Stimulated activated CD8-positive, alpha-beta memory T cell treated with anti-CD3 and anti-CD28 coated beads, Interleukin-15, amount 100 ng/mL, for 48 hours (primary cell): ENCODE results near the gene ANKRD30BL.
"Not testable (repeated sequence)": the region's sequence is repeated elsewhere in the genome, so short reads cannot be mapped to it uniquely, and the experiment has no call there.

Experiments
- DNase-seq, 2 donors: peaks; one replicate each; pipeline ENCODE4 v3.0.0-alpha.2; 2020; ENCODE audit warnings: low read depth in 2 of 2

The ANKRD30BL gene, protein sequence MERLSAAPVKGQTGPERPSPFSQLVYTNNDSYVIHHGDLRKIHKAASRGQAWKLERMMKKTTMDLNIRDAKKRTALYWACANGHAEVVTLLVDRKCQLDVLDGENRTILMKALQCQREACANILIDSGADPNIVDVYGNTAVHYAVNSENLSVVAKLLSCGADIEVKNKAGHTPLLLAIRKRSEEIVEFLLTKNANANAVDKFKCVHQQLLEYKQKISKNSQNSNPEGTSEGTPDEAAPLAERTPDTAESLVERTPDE

DNA sequence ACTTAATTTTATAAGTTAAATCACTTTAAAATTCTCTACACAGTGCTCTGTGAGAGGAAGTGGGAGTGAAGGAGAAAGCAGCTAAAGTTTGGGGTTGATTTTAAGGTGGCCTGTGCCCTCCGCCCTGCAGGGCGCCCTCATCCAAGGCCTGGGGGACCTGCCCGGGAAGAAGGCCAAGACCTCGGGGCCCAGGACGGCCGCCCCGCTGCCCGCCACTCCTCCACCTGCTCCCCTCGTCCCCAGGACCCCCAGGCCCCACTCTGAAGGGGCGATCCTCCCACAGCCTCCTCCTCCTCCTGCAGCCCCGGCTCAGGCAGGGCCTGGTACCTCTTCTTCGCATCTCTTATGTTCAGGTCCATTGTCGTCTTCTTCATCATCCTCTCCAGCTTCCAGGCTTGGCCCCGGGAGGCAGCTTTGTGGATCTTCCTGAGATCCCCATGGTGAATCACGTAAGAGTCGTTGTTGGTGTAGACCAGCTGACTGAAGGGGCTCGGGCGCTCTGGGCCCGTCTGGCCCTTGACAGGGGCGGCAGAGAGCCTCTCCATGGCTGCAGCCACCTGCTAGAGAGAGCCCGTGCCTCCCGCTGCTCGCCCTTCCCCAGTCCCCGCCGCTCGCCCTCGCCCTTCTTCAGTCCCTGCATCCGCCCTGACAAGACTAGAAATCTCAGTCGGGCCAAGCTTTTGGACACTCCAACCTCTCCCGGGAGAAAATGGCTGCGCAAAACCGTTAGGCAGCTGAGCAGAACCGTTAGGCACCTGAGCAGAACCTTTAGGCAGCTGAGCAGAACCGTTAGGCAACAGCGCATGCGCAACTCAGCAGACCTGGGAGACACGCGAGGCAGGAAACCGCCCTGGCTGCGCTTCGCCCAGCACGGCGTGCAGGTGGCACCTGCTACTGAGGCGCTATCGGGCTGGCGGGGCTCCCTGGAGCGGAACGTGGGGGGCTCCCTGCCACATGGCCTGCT lies at the start of gene ANKRD30BL:
ANKRD30BL (minus strand) TSS at position 792 of the 964 bp plus-strand sequence; CDS start at position 545, 247 bp downstream.
- not testable (repeated sequence) for DNase-seq

DNA sequence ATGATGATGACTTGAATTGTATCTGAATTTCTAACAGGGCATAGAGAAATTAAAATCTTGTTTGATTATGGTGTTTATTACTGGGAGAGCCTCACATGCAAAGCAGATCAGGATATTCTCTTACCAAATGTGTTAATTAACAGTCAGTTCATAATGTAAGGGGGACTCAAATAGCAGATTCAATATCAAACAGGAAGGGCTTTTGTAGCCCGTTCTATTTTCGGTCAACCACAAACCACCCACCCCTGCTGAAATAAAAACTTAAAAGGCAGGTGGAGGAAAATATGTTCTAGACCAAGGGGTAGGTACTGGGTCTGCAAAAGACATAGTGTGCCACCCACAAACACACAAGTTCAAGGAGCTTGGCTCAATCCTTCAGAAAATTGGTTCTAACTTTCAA lies 41.1 kb upstream of the ANKRD30BL start:
- not testable (repeated sequence) for DNase-seq

DNA sequence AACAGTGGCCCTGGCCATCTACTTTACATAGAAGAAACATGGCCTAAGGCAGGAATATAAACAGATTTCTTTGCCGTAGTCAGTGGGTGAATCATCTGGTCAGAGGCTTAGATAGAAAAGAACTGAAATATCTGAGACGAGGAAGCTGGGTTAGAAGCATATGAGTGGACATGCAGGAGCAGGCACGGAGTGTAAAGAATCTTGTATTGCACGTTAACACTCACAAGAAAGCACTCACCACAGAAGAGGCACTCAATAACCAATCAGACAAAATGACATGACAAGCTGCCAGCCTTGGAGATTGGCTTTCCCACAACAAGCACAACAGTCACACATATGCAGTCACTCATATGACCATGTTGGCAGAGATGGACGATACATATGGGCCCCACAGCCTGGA lies 31.1 kb upstream of the ANKRD30BL start:
- not testable (repeated sequence) for DNase-seq

DNA sequence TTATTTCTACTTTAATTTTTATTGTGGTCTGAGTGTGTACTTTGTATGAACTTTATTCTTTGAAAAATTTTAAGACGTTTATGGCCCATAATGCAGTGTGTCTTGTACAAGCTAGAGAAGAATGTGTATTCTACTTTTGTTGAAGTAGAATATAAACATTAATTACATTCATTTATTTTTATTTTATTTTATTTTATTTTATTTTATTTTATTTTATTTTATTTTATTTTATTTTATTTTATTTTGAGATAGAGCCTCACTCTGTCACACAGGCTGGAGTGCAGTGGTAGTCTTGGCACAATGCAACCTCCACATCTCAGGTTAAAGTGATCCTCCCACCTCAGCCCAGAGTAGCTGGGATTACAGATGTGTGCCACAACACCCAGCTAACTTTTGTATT lies 5.3 kb upstream of the ANKRD30BL start:
- not testable (repeated sequence) for DNase-seq

DNA sequence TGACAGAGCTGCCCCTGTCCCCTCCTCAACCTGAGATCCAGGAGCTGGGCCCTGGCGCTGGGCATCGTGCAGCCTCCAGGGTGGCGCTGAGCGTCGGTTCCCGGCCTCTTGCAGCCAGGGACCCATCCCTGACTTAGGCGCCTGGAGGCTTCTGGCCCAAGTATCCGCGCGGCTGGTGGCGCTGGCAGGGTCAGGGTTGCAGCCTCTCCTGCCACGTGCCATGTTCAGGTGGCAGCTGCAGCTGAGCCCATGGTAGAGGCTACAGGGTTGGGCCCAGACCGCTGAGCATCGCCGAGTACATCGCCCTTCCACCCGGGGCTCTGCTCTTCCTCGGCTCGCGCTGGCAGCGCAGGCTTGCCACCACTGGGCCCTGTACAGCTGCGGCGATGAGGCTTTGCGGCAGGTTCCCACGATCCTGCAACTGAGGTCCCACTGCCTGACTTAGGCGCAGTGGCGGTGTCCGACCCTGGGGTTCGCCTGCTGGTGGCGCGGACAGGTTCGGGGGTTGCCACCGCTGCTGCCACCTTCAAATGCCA lies 441 bp upstream of the ANKRD30BL start:
- not testable (repeated sequence) for DNase-seq

DNA sequence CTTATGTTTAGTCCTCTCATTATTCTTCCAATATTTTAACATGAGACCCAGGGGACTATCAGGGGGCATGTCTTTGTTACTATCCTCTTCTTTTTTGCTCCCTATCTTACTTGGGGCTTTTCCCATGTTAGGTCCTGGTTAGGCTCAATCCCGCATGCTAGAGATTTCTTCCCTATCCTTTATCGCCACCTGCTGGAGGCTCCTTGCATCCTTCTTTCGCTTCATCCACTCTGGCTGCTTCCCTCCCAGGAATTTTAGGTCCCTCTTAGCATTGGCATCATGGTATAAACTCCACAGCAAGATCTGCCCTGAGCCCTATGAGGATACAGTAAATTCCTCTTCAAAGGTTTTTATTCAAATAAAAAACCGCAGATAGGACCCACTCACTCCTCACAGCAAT lies 15.0 kb downstream of the ANKRD30BL start:
- DNase-seq, result not testable (repeated sequence)
